Measurements from ENCODE around the gene ABCC2.

Gene ABCC2

GRCh38 chr10:99769706-99770105, 12.7 kb upstream of the ABCC2 start:
- TF ChIP-seq CTCF (IDR thresholded peaks at IDR 0.05; ENCODE audit: extremely low read depth, insufficient read depth, missing control alignments): no peak
- no peak for DNase-seq (ENCODE audit: low spot score)
- in situ Hi-C loops (cut with MboI; ENCODE audit: low pct_unique_long_range_greater_than_20kb, low sequenced_read_pairs, unreplicated experiment): no loop called here

GRCh38 chr10:99770408-99771045, 11.9 kb upstream of the ABCC2 start:
- in situ Hi-C loops (cut with MboI; ENCODE audit: low pct_unique_long_range_greater_than_20kb, low sequenced_read_pairs, unreplicated experiment): no loop called here

GRCh38 chr10:99775850-99776249, 6.6 kb upstream of the ABCC2 start:
- no peak for DNase-seq (ENCODE audit: low spot score)
- TF ChIP-seq CTCF (IDR thresholded peaks at IDR 0.05; ENCODE audit: extremely low read depth, insufficient read depth, missing control alignments): no peak
- in situ Hi-C loops (cut with MboI; ENCODE audit: low pct_unique_long_range_greater_than_20kb, low sequenced_read_pairs, unreplicated experiment): no loop called here

More at GRCh38 chr10:99770408-99771045, 11.9 kb upstream of the ABCC2 start:
- TF ChIP-seq CTCF (IDR thresholded peaks at IDR 0.05; ENCODE audit: extremely low read depth, insufficient read depth, missing control alignments): no peak
- DNase-seq (ENCODE audit: low spot score): no peak

GRCh38 chr10:99777918-99778714, 4.3 kb upstream of the ABCC2 start:
- no peak for TF ChIP-seq CTCF (IDR thresholded peaks at IDR 0.05; ENCODE audit: extremely low read depth, insufficient read depth, missing control alignments)
- no peak for DNase-seq (ENCODE audit: low spot score)
- in situ Hi-C loops (cut with MboI; ENCODE audit: low pct_unique_long_range_greater_than_20kb, low sequenced_read_pairs, unreplicated experiment): no loop called here

GRCh38 chr10:99779335-99779734, 3.1 kb upstream of the ABCC2 start:
- in situ Hi-C loops (cut with MboI; ENCODE audit: low pct_unique_long_range_greater_than_20kb, low sequenced_read_pairs, unreplicated experiment): no loop called here
- no peak for DNase-seq (ENCODE audit: low spot score)
- TF ChIP-seq CTCF (IDR thresholded peaks at IDR 0.05; ENCODE audit: extremely low read depth, insufficient read depth, missing control alignments): no peak

- no peak for TF ChIP-seq CTCF (IDR thresholded peaks at IDR 0.05; ENCODE audit: extremely low read depth, insufficient read depth, missing control alignments)
- DNase-seq (ENCODE audit: low spot score): no peak
- in situ Hi-C loops (cut with MboI; ENCODE audit: low pct_unique_long_range_greater_than_20kb, low sequenced_read_pairs, unreplicated experiment): no loop called here
Observed at GRCh38 chr10:99781734-99782429, 558 bp upstream of the ABCC2 start.

Measured in GM13977 (cell line).